ENCODE measurements around the gene SLCO4A1. TPM values are rescaled to one million over a fixed set of nuclear protein-coding genes. Genes with fewer than 3 reads are reported as not detected.

The SLCO4A1 gene
- total and polyA plus RNA-seq, 9 of the 15 experiments (the other 6 are each of a cell fraction or from before 2014, with no cell fraction given) = 1.6 to 21.9 (median 12.8) TPM

GRCh38 chr20:62637521-62638054 is 4.7 kb upstream of the SLCO4A1 start:
- H3K4me3 ChIP-seq = no peak overlapping the region
- peaks cover 3 to 46% of the 10 kb centered on the region in 2 experiments; a peak in 4 of 5 replicates for H3K4me1 ChIP-seq (replicated peaks in 1 of 2; ENCODE audit: control insufficient read depth in 2 of 2, insufficient read depth in 2 of 2, low read length in 2 of 2)
- 22% methylated on average over 11 of the region's 11 CpGs for WGBS (ENCODE audit: insufficient coverage, low coverage, missing lambda C conversion rate)
- no peaks in the 10 kb centered on the region for H4K20me1 ChIP-seq (replicated peaks; ENCODE audit: control insufficient read depth, insufficient read depth, low read length)
- TF ChIP-seq SIX5 (IDR thresholded peaks at IDR 0.05; ENCODE audit: borderline replicate concordance in 1 of 2, insufficient read depth in 1 of 2, low read depth in 1 of 2, low read length in 2 of 2) = no peak
- no peak for TF ChIP-seq RBM39 (optimal IDR thresholded peaks at IDR 0.05; ENCODE audit: low read depth, low read length)
- TF ChIP-seq PHF8 (IDR thresholded peaks at IDR 0.05; ENCODE audit: borderline replicate concordance, low read length) = no peak
- no peak for TF ChIP-seq ETS2 (tag; IDR thresholded peaks at IDR 0.05; ENCODE audit: borderline replicate concordance, poor library complexity, severe bottlenecking)
- no peak for TF ChIP-seq CBX5 (IDR thresholded peaks at IDR 0.05; ENCODE audit: borderline replicate concordance, low read depth)
- TF ChIP-seq ZNF384 (IDR thresholded peaks at IDR 0.05; ENCODE audit: low read depth, low read length) = no peak
- no peak for TF ChIP-seq SNRNP70 (optimal IDR thresholded peaks at IDR 0.05; ENCODE audit: low read depth, low read length)
- no peak for TF ChIP-seq RHOXF2B (CRISPR knock-in tag; conservative IDR thresholded peaks at IDR 0.05)
- no peak for TF ChIP-seq HDAC3 (IDR thresholded peaks at IDR 0.05; ENCODE audit: borderline replicate concordance, partially characterized antibody)
- TF ChIP-seq NR2F6 (CRISPR knock-in tag; IDR thresholded peaks at IDR 0.05) = no peak
- no peak for TF ChIP-seq SMAD4 (CRISPR knock-in tag; conservative IDR thresholded peaks at IDR 0.05)
- no peak for TF ChIP-seq NFIC (IDR thresholded peaks at IDR 0.05)
- TF ChIP-seq CEBPZ (IDR thresholded peaks at IDR 0.05; ENCODE audit: borderline replicate concordance, low read depth, low read length) = no peak
- DNase-seq (ENCODE audit: extremely low read depth in 1 of 4, low spot score in 3 of 4) (no peak), ATAC-seq (no peak), FAIRE-seq (no peak)
- in situ Hi-C loops (cut with MboI) = no loop called here
- POLR2A ChIA-PET = interaction anchor here (0.5 to 1.3 kb wide), 5 partner anchors 14 to 1532 kb away, joined by 3 to 8 read pairs (median 3); no protein-coding TSS in a partner anchor
- no TSS peak for BruUV-seq (replicated peaks)
- peak overlapping the region in 1 of 2 experiments; percentile 76; a peak in 2 of 4 replicates for H3K9ac ChIP-seq (ENCODE audit: insufficient read depth in 1 of 2, low read depth in 2 of 2, low read length in 2 of 2)
- H3K36me3 ChIP-seq (ENCODE audit: control insufficient read depth, insufficient read depth, low read length) = no peaks in the 10 kb centered on the region
- CTCF ChIA-PET (ENCODE audit: low intra/inter-chr PET ratio) = no interaction called here
- no peak overlapping the region for H2AFZ ChIP-seq (ENCODE audit: low read depth, low read length)
- intact Hi-C loops (cut with micrococcal nuclease) = no loop called here
- H3K9me1 ChIP-seq (ENCODE audit: control insufficient read depth, insufficient read depth, low read length) = peaks cover 4% of the 10 kb centered on the region
- no peak overlapping the region for H3K4me2 ChIP-seq (ENCODE audit: insufficient read depth, low read length)
- H3K9me3 ChIP-seq (replicated peaks; ENCODE audit: control insufficient read depth, insufficient read depth, low read depth, low read length) = no peaks in the 10 kb centered on the region
- peaks cover 13 to 42% of the 10 kb centered on the region in 2 experiments; a peak in 4 of 5 replicates for H3K27me3 ChIP-seq (ENCODE audit: control insufficient read depth in 2 of 2, insufficient read depth in 2 of 2, low read length in 2 of 2)
- no peak overlapping the region for H3K27ac ChIP-seq (ENCODE audit: extremely low read depth, low read depth, low read length)
- H3K79me2 ChIP-seq (ENCODE audit: control insufficient read depth, insufficient read depth, low read length) = peaks cover 1% of the 10 kb centered on the region; the same call in 2 of the 3 replicates

All from K562 (cell line).